Panc1 (cell line): ENCODE data around the gene SPTA1. TPM values are rescaled to one million over a fixed set of nuclear protein-coding genes. Genes with fewer than 3 reads are reported as not detected.

ENCODE experiments used
- ATAC-seq: fragments of 200-7000 bp; cut with Tn5 transposase; 2 replicates; pipeline ENCODE4 v1.9.1; 2020; ENCODE audit warnings: mild to moderate bottlenecking, moderate library complexity
- BruUV-seq: library from RNA; stranded (reverse); fragments of 400-500 nt; replicated peaks from 2 replicates; lab custom pipeline; 2021; lab: Mats Ljungman, UMichigan
- CTCF ChIA-PET: fragments of 300-600 bp; sonication (Branson Sonifier 250); formaldehyde crosslinking; loops from one replicate; lab custom pipeline; 2022; ENCODE audit warnings: antibody characterized with exemption; lab: Charles Lee
- POLR2A ChIA-PET: fragments of 300-600 bp; sonication (Branson Sonifier 250); formaldehyde crosslinking; loops from one replicate; lab custom pipeline; 2022; ENCODE audit warnings: antibody characterized with exemption; lab: Charles Lee
- DNase-seq: peaks from one replicate; pipeline ENCODE4 v3.0.0-alpha.2; 2010; ENCODE audit warnings: low read depth, low spot score
- H3K27ac ChIP-seq: 2 replicates; pipeline ENCODE4 v1.5.1; 2011; ENCODE audit warnings: mild to moderate bottlenecking, low read length, inconsistent platforms
- H3K27me3 ChIP-seq: fragments of 200-500 bp; sonication (Bioruptor generic); 2 replicates; pipeline ENCODE4 v1.6.0; 2014; ENCODE audit warnings: low read length, inconsistent platforms; ENCODE audit not compliant: control insufficient read depth, insufficient read depth
- H3K36me3 ChIP-seq: fragments of 200-500 bp; sonication (Bioruptor generic); 2 replicates; pipeline ENCODE4 v1.5.1; 2014; ENCODE audit warnings: inconsistent platforms, mild to moderate bottlenecking, low read length, moderate library complexity; ENCODE audit not compliant: control insufficient read depth, insufficient read depth
- H3K4me1 ChIP-seq: 2 replicates; pipeline ENCODE4 v1.5.1; 2011; ENCODE audit warnings: inconsistent platforms, mild to moderate bottlenecking, low read length, moderate library complexity; ENCODE audit not compliant: control insufficient read depth, insufficient read depth
- H3K4me3 ChIP-seq, 2 experiments: 2 replicates each; pipeline ENCODE4 v1.5.1; 2011 to 2012; ENCODE audit warnings: low read depth in 2 of 2, low read length in 2 of 2, mild to moderate bottlenecking in 2 of 2, inconsistent platforms in 1 of 2, moderate library complexity in 1 of 2
- H3K9me3 ChIP-seq: fragments of 200-500 bp; sonication (Bioruptor generic); 2 replicates; pipeline ENCODE4 v1.5.1; 2014; ENCODE audit warnings: low read depth, mild to moderate bottlenecking, inconsistent platforms, low read length, moderate library complexity; ENCODE audit not compliant: control insufficient read depth, insufficient read depth
- CTCF ChIP-seq: fragments of 450-650 bp; IDR thresholded peaks from 2 replicates; pipeline ENCODE4 v1.5.1; 2017; ENCODE audit warnings: mild to moderate bottlenecking
- POLR2AphosphoS5 ChIP-seq: IDR thresholded peaks from 2 replicates; pipeline ENCODE4 v1.6.1; 2012; ENCODE audit warnings: mild to moderate bottlenecking, low read depth, low read length, moderate library complexity
- REST ChIP-seq, 2 experiments: IDR thresholded peaks; 2 replicates each; pipeline ENCODE4 v1.6.1; 2011 to 2012; ENCODE audit warnings: low read depth in 2 of 2, control low read depth in 1 of 2, low read length in 1 of 2, mild to moderate bottlenecking in 1 of 2, moderate library complexity in 1 of 2; ENCODE audit not compliant: insufficient read depth in 1 of 2
- SIN3A ChIP-seq: IDR thresholded peaks from 2 replicates; pipeline ENCODE4 v1.6.1; 2012; ENCODE audit warnings: low read depth, mild to moderate bottlenecking, low read length, moderate library complexity, borderline replicate concordance; ENCODE audit not compliant: insufficient read depth
- TCF7L2 ChIP-seq: IDR thresholded peaks from 2 replicates; pipeline ENCODE4 v1.6.1; 2011; ENCODE audit warnings: mild to moderate bottlenecking, low read depth, low read length, inconsistent platforms
- in situ Hi-C: cut with HindIII; loops from 2 replicates; pipeline ENCODE4 v1.10.0; 2016; ENCODE audit warnings: low sequenced_read_pairs, low pct_unique_long_range_greater_than_20kb
- intact Hi-C: fragments of 100-400 bp; cut with micrococcal nuclease; formaldehyde crosslinking; loops from one replicate; pipeline ENCODE4 v1.10.0; 2022; ENCODE audit not compliant: unreplicated experiment
- total RNA-seq: library from RNA; stranded (reverse); gene quantifications from one replicate; pipeline ENCODE4 v1.2.1, GENCODE V29; 2021; ENCODE audit not compliant: unreplicated experiment

Gene SPTA1
- total RNA-seq, 1 experiment from 2014 or later: not detected

DNA sequence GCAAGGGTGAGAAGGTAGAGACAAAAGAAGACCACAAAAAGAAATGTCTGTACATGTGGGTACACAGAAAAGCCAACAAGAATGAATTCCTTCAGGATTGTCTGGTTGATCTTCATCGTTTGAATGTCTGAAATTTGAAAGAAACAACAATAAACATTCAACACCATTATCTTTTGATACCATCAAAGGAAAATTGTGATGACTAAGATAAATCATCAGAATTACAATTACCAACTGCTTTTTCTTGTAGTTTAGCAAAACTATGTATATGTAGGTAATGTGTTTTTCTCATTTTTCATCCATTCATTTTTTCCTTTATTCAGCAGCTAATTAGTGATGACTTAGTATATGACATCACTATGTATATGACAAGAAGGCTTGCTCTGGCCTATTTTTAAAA is 106.8 kb downstream of the SPTA1 start, which contains the start of gene OR10X1:
Gene OR10X1, minus strand, starts transcription at position 167 of the 400 bp plus-strand sequence. Its CDS starts 0 bp downstream, at position 167.
- ChIA-PET POLR2A (no interaction called here), CTCF (no interaction called here)
- Histone ChIP-seq H3K36me3 (no peaks in the 10 kb centered on the region), H3K27ac (no peak within 1 kb of the TSS), H3K4me3 (no peak within 1 kb of the TSS), H3K9me3 (no peaks in the 10 kb centered on the region), H3K4me1 (no peaks in the 10 kb centered on the region), H3K27me3 (no peaks in the 10 kb centered on the region)
- TF ChIP-seq CTCF (no peak), REST (IDR thresholded peaks at IDR 0.05; ENCODE audit: insufficient read depth in 1 of 2, low read depth in 2 of 2, low read length in 1 of 2) (no peak), TCF7L2 (no peak), SIN3A (no peak), POLR2AphosphoS5 (no peak)
- intact Hi-C loops: no loop called here
- no peak for DNase-seq
- in situ Hi-C loops: no loop called here
- no TSS peak for BruUV-seq
- ATAC-seq: no peak

GRCh38 chr1:158577561-158577960 is 109.0 kb downstream of the SPTA1 start:
- POLR2A ChIA-PET: no interaction called here
- in situ Hi-C loops: no loop called here
- intact Hi-C loops: no loop called here
- ATAC-seq (no peak), DNase-seq (no peak)
- Histone ChIP-seq H3K9me3 (no peaks in the 10 kb centered on the region), H3K4me1 (no peaks in the 10 kb centered on the region), H3K27ac (no peak overlapping the region), H3K36me3 (no peaks in the 10 kb centered on the region), H3K27me3 (no peaks in the 10 kb centered on the region), H3K4me3 (no peak overlapping the region)
- TF ChIP-seq REST (IDR thresholded peaks at IDR 0.05; ENCODE audit: insufficient read depth in 1 of 2, low read depth in 2 of 2, low read length in 1 of 2) (no peak), SIN3A (no peak), POLR2AphosphoS5 (no peak), TCF7L2 (no peak), CTCF (no peak)
- CTCF ChIA-PET: no interaction called here
- no TSS peak for BruUV-seq
